ENCODE data around the gene SERGEF.

Gene SERGEF

GRCh38 chr11:17767914-17768313 is 244.9 kb downstream of the SERGEF start:
- Histone ChIP-seq H3K4me3 (replicated peaks; ENCODE audit: insufficient read depth, low read length) (no peak overlapping the region), H3K27ac (replicated peaks) (no peak overlapping the region), H3K27me3 (ENCODE audit: insufficient read depth, poor library complexity, severe bottlenecking) (no peaks in the 10 kb centered on the region)
- DNase-seq (ENCODE audit: low read depth in 1 of 2, low spot score in 1 of 2): no peak
- TF ChIP-seq GABPA (IDR thresholded peaks at IDR 0.05; ENCODE audit: low read depth) (no peak), REST (IDR thresholded peaks at IDR 0.05; ENCODE audit: insufficient replicate concordance, low read depth) (no peak), POLR2AphosphoS5 (IDR thresholded peaks at IDR 0.05; ENCODE audit: low read depth) (no peak), CTCF (IDR thresholded peaks at IDR 0.05; ENCODE audit: insufficient read depth, low read length) (no peak), SPI1 (IDR thresholded peaks at IDR 0.05; ENCODE audit: borderline replicate concordance, low read depth) (no peak)

- H3K27me3 ChIP-seq (ENCODE audit: insufficient read depth, poor library complexity, severe bottlenecking): no peaks in the 10 kb centered on the region
- H3K27ac ChIP-seq (replicated peaks): no peak overlapping the region
- no peak overlapping the region for H3K4me3 ChIP-seq (replicated peaks; ENCODE audit: insufficient read depth, low read length)
- no peak for DNase-seq (ENCODE audit: low read depth in 1 of 2, low spot score in 1 of 2)
- no peak for TF ChIP-seq POLR2AphosphoS5 (IDR thresholded peaks at IDR 0.05; ENCODE audit: low read depth)
- TF ChIP-seq CTCF (IDR thresholded peaks at IDR 0.05; ENCODE audit: insufficient read depth, low read length): no peak
- no peak for TF ChIP-seq GABPA (IDR thresholded peaks at IDR 0.05; ENCODE audit: low read depth)
- no peak for TF ChIP-seq REST (IDR thresholded peaks at IDR 0.05; ENCODE audit: insufficient replicate concordance, low read depth)
- TF ChIP-seq SPI1 (IDR thresholded peaks at IDR 0.05; ENCODE audit: borderline replicate concordance, low read depth): no peak
Measured at GRCh38 chr11:17767301-17767885, 245.5 kb downstream of the SERGEF start.

GRCh38 chr11:17766590-17766989 is 246.3 kb downstream of the SERGEF start:
- no peak overlapping the region for H3K27ac ChIP-seq (replicated peaks)
- TF ChIP-seq CTCF (IDR thresholded peaks at IDR 0.05; ENCODE audit: insufficient read depth, low read length): no peak
- TF ChIP-seq REST (IDR thresholded peaks at IDR 0.05; ENCODE audit: insufficient replicate concordance, low read depth): no peak
- TF ChIP-seq GABPA (IDR thresholded peaks at IDR 0.05; ENCODE audit: low read depth): no peak
- TF ChIP-seq POLR2AphosphoS5 (IDR thresholded peaks at IDR 0.05; ENCODE audit: low read depth): no peak
- TF ChIP-seq SPI1 (IDR thresholded peaks at IDR 0.05; ENCODE audit: borderline replicate concordance, low read depth): no peak
- H3K27me3 ChIP-seq (ENCODE audit: insufficient read depth, poor library complexity, severe bottlenecking): no peaks in the 10 kb centered on the region
- no peak for DNase-seq (ENCODE audit: low read depth in 1 of 2, low spot score in 1 of 2)
- no peak overlapping the region for H3K4me3 ChIP-seq (replicated peaks; ENCODE audit: insufficient read depth, low read length)

Data from HL-60 (cell line).